ENCODE data around the gene SERPING1.

DNA sequence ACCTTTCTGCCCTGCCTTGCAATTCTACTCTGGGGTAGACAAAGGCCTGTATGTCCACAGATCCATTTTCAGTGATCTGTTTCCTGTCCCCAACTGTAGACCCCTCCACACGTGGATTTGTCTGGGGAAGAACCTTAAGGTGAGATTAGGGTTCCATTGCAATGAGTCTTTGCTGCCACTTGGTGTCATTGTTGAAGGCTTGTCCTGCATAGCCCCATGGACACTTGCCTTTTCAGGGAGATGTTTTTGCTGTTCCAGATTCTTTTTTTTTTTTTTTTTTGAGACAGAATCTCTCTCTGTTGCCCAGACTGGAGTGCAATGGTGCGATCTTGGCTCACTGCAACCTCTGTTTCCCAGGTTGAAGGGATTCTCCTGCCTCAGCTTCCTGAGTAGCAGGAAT is 21.8 kb downstream of the SERPING1 start:
- TF ChIP-seq GATA3 (IDR thresholded peaks at IDR 0.05; ENCODE audit: low read depth, low read length) (no peak), GATA2 (IDR thresholded peaks at IDR 0.05; ENCODE audit: low read depth, low read length) (no peak)
